Activated effector memory CD4-positive, alpha-beta T cell treated with anti-CD3 and anti-CD28 coated beads, Interleukin-2, amount 50 U/mL, for 16 hours (primary cell): ENCODE data around the gene PRTG.
"Not testable (repeated sequence)": the region's sequence is repeated elsewhere in the genome, so short reads cannot be mapped to it uniquely, and the experiment has no call there.

Experiments used
- DNase-seq: peaks from one replicate; pipeline ENCODE4 v3.0.0-alpha.2; 2020

Gene PRTG

DNA sequence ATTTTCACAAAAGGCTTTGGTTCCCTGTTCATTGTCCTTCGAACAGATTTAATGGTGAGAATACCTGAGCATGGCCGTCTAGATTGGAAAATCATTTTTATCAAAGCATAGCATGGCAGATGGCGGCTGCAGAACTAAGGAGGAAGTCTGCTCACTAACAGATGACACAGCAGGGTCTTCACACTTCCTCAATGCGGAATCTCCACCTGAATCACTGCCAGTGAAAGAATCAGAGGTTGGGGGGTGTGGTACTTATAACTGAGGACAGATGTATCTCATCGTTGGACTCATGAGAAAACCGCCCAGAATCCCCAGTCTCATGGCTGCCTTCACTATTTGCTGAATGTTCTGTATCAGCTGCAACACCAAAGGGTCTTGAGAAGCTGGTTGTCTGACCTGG lies 123.2 kb downstream of the PRTG start:
- no peak for DNase-seq

DNA sequence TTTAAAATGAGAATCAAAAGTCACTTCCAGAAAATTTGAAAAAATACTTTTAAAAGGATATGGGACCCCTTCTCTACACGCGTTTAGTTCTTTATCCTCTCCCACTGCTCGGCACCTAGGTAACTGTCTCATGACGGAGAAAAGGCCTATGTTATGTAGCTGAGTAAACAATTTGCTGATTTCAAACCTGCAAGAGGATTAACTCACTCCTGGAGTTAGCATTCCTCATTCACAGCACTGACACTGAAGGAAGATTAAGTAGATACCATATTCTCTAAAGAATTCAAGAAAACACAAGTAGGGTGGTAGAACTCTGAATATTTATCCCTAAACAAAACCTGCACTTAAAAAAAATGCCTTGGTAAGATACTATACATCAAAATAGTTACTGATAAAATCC lies 124.6 kb downstream of the PRTG start:
- no peak for DNase-seq

DNA sequence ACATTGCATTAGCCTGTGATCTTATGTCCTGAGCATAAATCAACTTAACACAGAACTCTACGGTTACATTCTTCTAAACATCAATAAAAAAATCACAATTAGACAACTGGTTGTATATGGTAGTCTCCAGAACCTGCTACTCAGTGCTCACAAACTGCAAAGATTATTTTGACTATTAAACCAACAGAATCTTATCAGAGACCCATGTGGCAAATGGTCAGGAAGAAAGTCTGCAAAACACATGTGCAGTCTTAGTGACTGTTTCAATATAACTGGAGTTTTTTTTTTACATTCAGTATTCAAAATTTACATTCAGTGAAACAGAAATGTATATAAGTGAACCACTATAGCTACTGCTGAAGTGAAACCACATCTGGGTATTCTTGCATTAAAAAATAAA lies 127.5 kb downstream of the PRTG start:
- no peak for DNase-seq

DNA sequence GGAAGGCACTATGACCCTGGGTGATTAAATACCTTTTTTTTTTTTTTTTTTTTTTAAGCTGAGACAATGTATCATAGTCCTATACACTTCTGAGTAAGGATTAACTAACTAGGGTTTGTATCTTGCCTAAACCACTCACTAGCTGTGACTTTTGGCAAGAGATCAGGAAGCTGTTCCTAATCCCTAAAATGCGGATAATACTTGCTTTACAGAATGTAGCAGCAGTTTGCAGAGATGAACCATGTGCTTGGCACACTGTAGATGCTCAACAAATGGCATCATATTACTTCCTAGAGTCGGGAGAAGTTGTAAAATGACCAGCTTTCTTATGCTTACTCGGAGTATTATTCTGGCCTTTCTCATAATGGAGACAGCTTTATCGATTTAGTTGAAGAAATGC lies 129.2 kb downstream of the PRTG start:
- DNase-seq, result no peak

DNA sequence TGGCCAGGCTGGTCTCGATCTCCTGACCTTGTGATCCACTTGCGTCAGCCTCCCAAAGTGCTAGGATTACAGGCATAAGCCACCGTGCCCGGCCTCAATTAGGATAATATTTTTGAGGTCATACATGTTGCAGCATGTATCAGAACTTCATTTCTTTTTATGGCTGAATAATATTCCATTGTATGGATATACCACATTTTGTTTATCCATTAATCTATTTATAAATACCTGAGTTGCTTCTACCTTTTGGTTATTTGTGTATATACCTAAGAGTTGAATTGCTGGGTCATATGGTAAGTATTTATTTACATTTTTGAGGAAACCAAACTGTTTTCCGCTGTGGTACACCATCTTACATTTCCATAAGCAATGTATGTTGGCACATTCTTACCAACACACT lies 136.7 kb downstream of the PRTG start:
- DNase-seq, result no peak

DNA sequence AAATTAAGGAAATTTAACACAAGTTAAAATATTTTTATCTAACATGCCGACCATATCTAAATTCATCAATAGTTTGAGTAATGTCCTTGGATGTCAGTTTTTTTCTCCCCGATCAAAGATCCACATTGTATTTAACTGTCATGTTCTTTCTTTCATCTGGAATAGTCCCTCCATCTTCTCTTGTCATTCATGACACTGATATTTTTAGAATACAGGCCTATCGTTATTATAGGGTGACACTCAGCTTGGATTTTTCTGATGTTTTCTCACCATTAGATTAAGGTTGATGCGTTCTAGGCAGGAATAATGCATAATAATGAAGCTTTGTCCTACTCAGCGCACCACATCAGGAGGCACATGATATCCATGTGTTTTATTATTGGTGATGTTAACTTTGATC lies 141.6 kb downstream of the PRTG start:
- DNase-seq, result no peak

DNA sequence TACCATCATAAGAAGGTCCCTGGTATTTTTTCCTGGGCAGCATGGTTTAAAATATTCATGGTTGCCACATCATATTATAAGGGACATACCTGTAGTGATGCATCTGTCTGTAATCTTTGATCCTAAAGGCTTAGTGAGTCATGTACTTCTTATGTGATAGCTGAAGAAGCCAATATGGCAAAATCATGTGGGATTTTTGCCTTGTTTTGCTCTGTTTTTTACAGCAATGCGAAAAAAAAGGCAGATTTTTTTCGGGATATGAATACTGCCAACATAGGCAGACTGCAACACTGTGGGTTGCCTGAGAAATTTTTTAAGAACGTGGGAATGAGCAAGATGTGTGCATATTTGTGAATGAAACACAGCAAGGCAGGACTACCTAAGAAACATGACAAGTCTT lies 143.5 kb downstream of the PRTG start:
- no peak for DNase-seq

DNA sequence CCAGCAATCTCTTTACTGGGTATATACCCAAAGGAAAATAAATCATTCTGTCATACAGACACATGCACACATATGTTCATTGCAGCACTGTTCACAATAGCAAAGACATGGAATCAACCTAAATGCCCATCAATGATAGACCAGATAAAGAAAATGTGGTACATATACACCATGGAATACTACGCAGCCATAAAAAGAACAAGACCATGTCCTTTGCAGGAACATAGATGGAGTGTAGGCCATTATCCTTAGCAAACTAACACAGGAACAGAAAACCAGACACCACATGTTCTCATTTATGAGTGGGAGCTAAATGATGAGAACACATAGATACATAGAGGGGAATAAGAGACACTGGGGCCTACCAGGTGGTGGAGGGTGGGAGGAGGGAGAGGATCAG lies 149.9 kb downstream of the PRTG start:
- not testable (repeated sequence) for DNase-seq

DNA sequence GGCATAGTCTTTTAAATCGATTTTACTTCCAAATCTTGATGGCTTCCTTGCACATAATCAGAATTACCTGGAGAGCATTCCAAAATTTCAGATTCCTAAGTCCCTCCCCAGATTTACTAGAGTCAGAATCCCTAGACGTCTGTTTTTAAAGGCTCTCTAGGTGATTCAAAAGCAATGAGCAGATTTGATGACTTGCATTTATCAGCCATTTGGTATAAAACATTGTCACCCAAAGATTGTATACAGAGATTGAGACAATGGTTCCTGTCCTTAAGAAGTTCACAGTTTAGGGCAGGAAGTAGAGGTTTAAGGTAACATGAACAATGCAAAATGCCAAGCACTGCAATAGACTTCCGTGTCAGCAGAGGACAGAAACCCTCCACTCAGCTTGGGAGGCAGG lies 152.2 kb downstream of the PRTG start:
- no peak for DNase-seq

DNA sequence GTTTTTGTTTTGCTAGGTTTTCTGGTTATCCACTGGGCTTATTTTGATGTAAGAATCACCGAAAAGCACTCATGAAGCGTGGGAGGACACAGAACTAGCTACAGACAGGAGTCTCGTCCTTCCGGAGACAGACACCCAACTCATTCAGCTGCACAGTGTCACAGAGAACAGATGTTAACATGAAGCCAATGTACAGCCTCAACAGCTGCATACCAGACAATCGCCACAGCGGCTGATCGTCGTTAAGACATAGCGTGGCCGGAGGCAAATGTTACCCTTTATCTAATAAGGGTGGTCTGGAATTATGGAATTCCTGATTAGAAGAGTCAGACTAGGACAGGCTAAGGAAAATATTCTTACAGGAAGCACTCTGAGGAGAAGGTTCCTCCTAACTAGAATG lies 153.7 kb downstream of the PRTG start:
- no peak for DNase-seq

DNA sequence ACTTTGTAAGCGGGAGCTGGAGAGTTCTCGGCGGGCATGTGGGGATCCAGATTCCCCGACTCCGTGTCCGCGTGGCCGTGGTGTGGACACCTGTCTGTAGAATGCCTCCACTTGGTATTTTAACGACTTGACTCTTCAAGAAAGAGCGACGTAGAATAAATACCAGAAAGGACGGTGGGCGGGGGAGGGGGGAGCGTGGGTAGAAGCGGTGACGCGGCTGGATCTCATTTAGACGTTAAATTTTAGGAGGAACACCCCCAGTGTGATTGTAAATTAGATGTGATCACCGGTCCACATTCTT lies 154.2 kb downstream of the PRTG start:
- DNase-seq, result no peak

DNA sequence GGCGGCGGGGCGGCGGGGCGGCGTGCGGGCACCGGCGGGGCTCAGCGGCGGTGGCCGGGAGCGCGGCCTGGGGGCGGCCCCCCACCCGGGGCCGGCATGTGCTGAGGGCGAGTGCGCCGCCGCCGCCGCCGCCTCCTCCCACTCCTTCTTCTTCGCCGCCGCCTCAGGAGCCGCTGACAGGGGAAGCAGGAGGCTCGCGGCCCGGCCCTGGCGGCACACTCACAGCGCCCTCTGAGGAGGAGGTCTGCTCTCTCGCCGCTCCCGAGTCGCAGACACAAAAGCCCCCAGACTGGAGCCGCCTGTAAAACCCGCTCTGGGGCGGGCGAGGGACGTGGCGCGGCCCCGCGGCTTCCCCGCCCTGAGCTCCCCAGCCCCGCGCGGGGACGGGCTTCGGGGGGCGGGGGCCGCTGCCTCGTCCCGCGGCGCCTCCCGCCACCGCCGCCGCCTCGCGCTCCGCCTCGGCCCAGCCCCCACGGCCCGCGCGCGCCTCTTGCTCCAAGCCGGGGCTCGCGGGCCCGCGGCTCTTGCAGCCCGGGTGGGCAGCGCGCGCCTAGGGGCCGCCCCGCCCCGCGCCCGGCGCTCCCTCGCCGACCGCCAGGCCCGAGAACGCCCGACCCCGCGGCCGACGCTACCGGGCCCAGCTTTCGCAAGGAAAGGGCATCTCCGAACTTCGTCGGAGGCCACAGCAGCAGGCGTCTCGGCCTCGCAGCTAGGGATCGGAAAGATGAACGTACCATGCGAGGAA lies 154.7 kb downstream of the PRTG start, which contains the start of gene PYGO1:
PYGO1 (minus strand) TSS at position 276 of the 745 bp plus-strand sequence. CDS start 462 bp downstream, outside the sequence.
- DNase-seq, result peak; percentile 72

DNA sequence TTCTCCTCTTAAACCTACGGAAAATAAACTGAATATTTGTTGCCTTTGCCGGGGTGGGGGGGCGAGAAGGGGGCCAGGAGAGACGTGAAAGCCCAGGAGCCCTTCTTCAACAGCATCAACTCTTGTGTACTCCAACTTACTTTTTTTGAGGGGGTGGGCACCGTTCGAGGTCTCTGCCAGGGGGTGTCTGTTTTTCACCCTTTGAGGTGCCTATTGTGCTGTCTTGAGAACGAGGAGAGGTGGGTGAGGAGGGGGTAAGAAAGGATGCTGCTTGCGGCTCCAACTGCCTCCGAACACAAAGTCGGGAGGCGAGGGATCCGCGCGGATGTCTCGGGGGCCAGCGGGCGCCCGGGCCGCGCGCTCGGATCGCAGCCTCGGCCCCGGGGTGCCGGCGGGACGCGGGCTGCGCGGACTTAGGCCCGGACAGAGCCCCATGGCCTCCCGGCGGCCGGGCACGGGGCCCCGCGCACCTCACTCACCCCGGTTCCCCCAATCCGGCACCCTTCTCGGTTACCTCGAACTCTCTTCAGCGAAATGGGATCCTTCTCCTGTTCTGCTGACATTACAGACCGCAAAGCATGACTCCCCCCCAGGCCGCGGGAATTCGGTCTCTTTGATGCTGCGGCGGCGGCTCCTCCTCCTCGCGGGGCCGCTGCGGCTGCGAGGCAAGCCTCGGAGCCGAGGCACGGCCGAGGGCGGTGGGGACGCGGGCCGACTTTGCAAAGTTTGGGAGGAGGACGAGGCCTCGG lies 155.5 kb downstream of the PRTG start:
- no peak for DNase-seq

DNA sequence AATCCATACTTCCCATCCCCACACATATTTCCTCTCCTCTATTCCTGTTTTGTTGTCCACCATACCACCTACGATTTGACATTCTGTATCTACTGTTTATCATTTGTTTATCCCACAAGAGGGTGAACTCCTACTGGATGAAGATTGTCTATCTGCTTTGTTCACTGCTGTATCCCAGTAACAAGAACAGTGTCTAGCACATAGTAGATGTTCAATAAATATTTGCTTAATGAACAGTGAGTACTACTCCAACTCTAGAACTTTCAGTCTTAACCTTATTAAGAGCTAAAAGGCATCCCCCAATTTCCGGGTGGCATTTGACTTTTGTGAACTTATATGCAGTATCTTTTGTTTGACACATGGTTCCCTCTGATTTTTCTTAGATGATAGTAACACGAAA lies 156.1 kb downstream of the PRTG start:
- no peak for DNase-seq

DNA sequence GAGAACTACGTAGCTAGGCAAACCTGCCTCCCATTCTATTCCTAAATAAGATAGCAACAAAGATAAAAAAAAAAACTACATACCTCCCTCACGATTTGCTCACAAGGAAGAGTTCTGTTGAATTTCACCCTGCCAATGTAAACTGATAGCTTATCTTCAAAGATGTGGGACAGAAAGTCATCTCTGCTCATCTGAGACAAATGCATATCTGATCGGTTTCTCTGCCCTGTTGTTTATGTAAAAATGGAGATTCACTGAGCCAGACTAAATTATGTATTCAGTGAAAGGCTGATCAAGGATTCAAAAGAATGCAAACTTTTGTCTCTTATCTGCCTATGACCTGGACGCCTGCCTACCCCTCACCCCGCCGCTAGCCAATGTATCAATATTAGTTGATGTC lies 166.0 kb downstream of the PRTG start:
- DNase-seq, result no peak

DNA sequence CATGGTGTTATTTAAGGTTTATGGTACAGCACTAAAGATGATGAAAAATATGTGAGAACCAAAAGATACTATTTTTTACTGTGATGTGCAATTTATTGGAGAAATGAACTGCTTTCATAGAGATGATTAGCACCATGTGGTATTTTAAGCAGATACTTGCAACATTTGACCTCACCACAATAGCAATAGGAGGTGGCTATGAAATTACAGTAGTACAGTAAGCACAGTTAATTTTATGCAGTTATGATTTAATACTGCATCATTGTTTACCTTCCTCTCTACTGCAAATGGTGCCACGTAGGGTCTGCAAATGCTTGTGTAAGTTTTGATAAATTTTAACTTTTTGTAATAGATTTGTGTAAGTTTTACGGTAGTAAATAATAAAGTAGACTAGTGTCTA lies 168.9 kb downstream of the PRTG start:
- no peak for DNase-seq

DNA sequence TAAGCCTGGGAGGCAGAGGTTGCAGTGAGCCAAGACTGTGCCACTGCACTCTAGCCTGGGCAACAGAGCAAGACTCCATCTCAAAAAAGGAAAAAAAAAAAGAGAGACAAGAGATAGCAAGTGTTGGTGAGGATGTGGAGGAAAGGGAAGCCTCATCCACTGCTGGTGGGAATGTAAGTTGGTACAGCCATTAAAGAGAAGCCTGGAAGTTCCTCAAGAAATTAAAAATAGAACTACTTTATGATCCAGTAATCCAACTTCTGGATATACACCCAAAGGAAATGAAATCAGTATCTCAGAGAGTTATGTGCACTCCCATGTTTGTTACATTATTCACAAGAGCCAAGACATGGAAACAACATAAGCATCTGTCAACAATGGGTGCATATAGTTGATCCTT lies 169.7 kb downstream of the PRTG start:
- no peak for DNase-seq

DNA sequence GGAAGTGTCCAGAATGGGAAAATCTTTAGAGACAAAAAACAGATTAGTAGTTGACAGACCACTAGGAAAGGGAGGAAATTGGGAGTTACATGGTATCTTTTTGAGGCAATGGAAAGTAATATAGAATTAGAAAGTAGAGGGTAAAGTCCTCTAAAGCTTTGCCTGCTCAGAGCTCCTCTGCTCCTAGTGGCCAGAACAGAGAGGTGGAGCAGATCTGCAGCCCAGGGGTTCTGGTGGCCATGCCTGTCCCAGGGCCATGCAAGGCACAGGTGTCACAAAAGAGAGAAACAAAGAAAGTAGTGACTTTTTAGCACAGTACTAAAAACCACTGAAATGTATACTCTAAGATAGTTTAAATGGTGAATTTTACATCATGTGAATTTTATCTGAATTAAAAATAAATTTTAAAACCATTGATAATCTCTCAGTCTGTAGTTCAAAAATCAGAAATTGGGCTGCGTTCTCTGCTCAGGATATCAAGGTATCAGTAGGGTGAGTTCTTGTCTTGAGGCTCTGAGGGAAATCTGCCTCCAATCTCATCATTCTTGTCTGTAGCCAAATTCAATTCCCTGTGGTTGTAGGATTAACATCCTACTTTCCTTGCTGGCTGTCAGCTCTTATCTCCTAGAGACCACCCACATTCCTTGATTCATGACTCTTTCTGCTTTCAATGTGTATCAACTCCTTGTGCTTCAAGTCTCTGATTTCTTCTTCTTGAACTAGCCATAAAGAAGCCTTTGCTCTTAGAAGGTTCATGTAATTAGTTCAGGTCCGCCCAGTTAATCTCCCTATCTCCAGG lies 178.4 kb downstream of the PRTG start:
- no peak for DNase-seq

DNA sequence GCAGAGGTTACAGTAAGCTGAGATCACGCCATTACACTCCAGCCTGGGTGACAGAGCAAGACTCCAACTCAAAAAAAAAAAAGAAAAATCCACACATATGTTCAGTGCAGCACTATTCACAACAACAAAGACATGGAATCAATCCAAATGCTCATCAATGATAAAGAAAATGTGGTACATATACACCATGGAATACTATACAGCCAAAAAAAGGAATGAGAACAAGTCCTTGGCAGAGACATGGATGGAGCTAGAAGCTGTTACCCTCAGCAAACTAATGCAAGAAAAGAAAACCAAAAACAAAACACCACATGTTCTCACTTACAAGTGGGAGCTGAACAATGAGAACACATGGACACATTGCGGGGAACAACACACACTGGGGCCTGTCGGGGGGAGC lies 180.4 kb downstream of the PRTG start:
- DNase-seq, result no peak
